K562 (cell line): ENCODE results near the gene AJM1. TPM values are rescaled to one million over a fixed set of nuclear protein-coding genes. Genes with fewer than 3 reads are reported as not detected.

ENCODE experiments used
- L3MBTL2 ChIP-seq: fragments of 450-650 bp; IDR thresholded peaks from 2 replicates; pipeline ENCODE4 v1.6.1; 2016; ENCODE audit warnings: mild to moderate bottlenecking, moderate library complexity
- SMAD1 ChIP-seq: fragments of 150-350 bp; IDR thresholded peaks from 2 replicates; pipeline ENCODE4 v1.6.1; 2014; ENCODE audit warnings: low read length, low read depth; ENCODE audit not compliant: partially characterized antibody
- ZNF780A ChIP-seq: fragments of 250-450 bp; sonication (Bioruptor Pico); IDR thresholded peaks from 2 replicates; pipeline ENCODE4 v1.5.0; 2021; ENCODE audit warnings: mild to moderate bottlenecking
- polyA plus RNA-seq, 8 experiments: library from polyadenylated mRNA; depleted of rRNA in 4 of 8; stranded (reverse) in 5 of 8; unstranded in 3 of 8; fragments of >200 nt; fragmentation: Nextera tagmentation in 2 of 8; fragmentation: Illumina TruSeq in 1 of 8; extraction: Ambion mirVana in 2 of 8; extraction: Trizol in 1 of 8; gene quantifications; 2 replicates each; pipeline versions ENCODE4 v1.2.1 to v1.2.3, GENCODE V29; 2011 to 2014; ENCODE audit warnings: inconsistent platforms in 1 of 8, missing spikeins in 1 of 8
- total RNA-seq, 7 experiments: library from RNA; depleted of rRNA in 6 of 7; stranded (reverse); fragments of >200 nt in 6 of 7; fragmentation: Illumina TruSeq in 2 of 7; extraction: Trizol in 2 of 7; gene quantifications; 2 replicates each; pipeline versions ENCODE4 v1.2.1 to v1.2.3, GENCODE V29; 2011 to 2021; ENCODE audit warnings: low replicate concordance in 1 of 7
- TF ChIP-seq, protein P1 (sequence below): sonication (generic); formaldehyde crosslinking; IDR thresholded peaks from 2 replicates; pipeline ENCODE4 v1.8.0; 2022; ENCODE audit warnings: mild to moderate bottlenecking, missing genetic modification reagents
- TF ChIP-seq, protein P2 (sequence below): fragments of 150-350 bp; IDR thresholded peaks from 2 replicates; pipeline ENCODE4 v1.6.1; 2014; ENCODE audit warnings: low read depth, mild to moderate bottlenecking, low read length, borderline replicate concordance
- TF ChIP-seq, protein P3 (sequence below), 2 experiments: fragments of 450-650 bp; formaldehyde crosslinking in 1 of 2; IDR thresholded peaks; 2 replicates each; pipeline versions ENCODE4 v1.4.0 to v1.6.1; 2014 to 2020; ENCODE audit warnings: mild to moderate bottlenecking in 2 of 2, borderline replicate concordance in 1 of 2, low read depth in 1 of 2
- TF ChIP-seq, protein P4 (sequence below): sonication (generic); formaldehyde crosslinking; IDR thresholded peaks from 2 replicates; pipeline ENCODE4 v1.8.0; 2023; ENCODE audit warnings: missing genetic modification reagents, mild to moderate bottlenecking, borderline replicate concordance

AJM1 gene
- total and polyA plus RNA-seq, 9 of the 15 experiments (the other 6 are each of a cell fraction or from before 2014, with no cell fraction given), result 0.01 to 3.7 (median 0.65) TPM; not detected in 1

DNA sequence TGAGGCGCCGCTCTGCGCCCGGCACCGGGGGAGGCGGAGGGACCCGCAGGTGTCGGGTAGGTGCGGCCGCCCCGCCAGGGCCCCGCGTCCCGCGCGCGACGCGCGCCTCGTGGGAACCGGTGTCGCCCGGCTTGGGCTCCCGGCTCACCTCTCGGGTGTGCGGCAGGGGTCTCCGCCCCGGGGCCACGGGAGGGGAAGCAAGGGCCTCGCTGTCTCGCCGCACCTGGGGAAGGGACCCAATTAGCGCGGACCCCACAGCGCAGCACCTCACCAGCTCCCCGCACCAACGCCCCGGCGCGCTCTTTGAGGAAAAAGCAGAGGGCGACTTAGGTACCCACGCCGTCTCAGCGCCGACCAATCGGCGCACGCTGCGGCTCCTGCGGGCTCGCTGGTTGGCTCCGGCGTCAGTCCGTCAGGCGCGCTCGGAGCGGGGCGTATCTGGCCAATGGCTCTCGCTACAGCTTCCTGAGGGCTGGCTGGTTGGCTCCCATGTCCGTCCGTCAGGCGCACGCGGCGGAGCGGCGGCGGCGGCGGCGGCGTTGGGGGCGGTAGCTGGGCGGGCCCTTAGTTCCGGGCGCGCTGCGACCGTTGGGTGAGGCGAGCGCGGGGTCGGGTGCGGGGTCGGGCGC lies 43.8 kb downstream of the AJM1 start, which contains the start of gene TRAF2 (continued):
- TF ChIP-seq, protein P1, sequence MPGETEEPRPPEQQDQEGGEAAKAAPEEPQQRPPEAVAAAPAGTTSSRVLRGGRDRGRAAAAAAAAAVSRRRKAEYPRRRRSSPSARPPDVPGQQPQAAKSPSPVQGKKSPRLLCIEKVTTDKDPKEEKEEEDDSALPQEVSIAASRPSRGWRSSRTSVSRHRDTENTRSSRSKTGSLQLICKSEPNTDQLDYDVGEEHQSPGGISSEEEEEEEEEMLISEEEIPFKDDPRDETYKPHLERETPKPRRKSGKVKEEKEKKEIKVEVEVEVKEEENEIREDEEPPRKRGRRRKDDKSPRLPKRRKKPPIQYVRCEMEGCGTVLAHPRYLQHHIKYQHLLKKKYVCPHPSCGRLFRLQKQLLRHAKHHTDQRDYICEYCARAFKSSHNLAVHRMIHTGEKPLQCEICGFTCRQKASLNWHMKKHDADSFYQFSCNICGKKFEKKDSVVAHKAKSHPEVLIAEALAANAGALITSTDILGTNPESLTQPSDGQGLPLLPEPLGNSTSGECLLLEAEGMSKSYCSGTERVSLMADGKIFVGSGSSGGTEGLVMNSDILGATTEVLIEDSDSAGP, result no peak
- TF ChIP-seq ZNF780A (no peak), SMAD1 (peak; percentile 44), L3MBTL2 (peak; percentile 82)
- TF ChIP-seq, protein P2, sequence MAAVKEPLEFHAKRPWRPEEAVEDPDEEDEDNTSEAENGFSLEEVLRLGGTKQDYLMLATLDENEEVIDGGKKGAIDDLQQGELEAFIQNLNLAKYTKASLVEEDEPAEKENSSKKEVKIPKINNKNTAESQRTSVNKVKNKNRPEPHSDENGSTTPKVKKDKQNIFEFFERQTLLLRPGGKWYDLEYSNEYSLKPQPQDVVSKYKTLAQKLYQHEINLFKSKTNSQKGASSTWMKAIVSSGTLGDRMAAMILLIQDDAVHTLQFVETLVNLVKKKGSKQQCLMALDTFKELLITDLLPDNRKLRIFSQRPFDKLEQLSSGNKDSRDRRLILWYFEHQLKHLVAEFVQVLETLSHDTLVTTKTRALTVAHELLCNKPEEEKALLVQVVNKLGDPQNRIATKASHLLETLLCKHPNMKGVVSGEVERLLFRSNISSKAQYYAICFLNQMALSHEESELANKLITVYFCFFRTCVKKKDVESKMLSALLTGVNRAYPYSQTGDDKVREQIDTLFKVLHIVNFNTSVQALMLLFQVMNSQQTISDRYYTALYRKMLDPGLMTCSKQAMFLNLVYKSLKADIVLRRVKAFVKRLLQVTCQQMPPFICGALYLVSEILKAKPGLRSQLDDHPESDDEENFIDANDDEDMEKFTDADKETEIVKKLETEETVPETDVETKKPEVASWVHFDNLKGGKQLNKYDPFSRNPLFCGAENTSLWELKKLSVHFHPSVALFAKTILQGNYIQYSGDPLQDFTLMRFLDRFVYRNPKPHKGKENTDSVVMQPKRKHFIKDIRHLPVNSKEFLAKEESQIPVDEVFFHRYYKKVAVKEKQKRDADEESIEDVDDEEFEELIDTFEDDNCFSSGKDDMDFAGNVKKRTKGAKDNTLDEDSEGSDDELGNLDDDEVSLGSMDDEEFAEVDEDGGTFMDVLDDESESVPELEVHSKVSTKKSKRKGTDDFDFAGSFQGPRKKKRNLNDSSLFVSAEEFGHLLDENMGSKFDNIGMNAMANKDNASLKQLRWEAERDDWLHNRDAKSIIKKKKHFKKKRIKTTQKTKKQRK, result peak; percentile 98
- TF ChIP-seq, protein P3, sequence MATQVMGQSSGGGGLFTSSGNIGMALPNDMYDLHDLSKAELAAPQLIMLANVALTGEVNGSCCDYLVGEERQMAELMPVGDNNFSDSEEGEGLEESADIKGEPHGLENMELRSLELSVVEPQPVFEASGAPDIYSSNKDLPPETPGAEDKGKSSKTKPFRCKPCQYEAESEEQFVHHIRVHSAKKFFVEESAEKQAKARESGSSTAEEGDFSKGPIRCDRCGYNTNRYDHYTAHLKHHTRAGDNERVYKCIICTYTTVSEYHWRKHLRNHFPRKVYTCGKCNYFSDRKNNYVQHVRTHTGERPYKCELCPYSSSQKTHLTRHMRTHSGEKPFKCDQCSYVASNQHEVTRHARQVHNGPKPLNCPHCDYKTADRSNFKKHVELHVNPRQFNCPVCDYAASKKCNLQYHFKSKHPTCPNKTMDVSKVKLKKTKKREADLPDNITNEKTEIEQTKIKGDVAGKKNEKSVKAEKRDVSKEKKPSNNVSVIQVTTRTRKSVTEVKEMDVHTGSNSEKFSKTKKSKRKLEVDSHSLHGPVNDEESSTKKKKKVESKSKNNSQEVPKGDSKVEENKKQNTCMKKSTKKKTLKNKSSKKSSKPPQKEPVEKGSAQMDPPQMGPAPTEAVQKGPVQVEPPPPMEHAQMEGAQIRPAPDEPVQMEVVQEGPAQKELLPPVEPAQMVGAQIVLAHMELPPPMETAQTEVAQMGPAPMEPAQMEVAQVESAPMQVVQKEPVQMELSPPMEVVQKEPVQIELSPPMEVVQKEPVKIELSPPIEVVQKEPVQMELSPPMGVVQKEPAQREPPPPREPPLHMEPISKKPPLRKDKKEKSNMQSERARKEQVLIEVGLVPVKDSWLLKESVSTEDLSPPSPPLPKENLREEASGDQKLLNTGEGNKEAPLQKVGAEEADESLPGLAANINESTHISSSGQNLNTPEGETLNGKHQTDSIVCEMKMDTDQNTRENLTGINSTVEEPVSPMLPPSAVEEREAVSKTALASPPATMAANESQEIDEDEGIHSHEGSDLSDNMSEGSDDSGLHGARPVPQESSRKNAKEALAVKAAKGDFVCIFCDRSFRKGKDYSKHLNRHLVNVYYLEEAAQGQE (IDR thresholded peaks at IDR 0.05; ENCODE audit: borderline replicate concordance), result peak; percentile 49
- TF ChIP-seq, protein P3 (CRISPR knock-in tag; IDR thresholded peaks at IDR 0.05; ENCODE audit: low read depth), result peak; percentile 78; the same call in 1 of the 2 replicates
- TF ChIP-seq, protein P4, sequence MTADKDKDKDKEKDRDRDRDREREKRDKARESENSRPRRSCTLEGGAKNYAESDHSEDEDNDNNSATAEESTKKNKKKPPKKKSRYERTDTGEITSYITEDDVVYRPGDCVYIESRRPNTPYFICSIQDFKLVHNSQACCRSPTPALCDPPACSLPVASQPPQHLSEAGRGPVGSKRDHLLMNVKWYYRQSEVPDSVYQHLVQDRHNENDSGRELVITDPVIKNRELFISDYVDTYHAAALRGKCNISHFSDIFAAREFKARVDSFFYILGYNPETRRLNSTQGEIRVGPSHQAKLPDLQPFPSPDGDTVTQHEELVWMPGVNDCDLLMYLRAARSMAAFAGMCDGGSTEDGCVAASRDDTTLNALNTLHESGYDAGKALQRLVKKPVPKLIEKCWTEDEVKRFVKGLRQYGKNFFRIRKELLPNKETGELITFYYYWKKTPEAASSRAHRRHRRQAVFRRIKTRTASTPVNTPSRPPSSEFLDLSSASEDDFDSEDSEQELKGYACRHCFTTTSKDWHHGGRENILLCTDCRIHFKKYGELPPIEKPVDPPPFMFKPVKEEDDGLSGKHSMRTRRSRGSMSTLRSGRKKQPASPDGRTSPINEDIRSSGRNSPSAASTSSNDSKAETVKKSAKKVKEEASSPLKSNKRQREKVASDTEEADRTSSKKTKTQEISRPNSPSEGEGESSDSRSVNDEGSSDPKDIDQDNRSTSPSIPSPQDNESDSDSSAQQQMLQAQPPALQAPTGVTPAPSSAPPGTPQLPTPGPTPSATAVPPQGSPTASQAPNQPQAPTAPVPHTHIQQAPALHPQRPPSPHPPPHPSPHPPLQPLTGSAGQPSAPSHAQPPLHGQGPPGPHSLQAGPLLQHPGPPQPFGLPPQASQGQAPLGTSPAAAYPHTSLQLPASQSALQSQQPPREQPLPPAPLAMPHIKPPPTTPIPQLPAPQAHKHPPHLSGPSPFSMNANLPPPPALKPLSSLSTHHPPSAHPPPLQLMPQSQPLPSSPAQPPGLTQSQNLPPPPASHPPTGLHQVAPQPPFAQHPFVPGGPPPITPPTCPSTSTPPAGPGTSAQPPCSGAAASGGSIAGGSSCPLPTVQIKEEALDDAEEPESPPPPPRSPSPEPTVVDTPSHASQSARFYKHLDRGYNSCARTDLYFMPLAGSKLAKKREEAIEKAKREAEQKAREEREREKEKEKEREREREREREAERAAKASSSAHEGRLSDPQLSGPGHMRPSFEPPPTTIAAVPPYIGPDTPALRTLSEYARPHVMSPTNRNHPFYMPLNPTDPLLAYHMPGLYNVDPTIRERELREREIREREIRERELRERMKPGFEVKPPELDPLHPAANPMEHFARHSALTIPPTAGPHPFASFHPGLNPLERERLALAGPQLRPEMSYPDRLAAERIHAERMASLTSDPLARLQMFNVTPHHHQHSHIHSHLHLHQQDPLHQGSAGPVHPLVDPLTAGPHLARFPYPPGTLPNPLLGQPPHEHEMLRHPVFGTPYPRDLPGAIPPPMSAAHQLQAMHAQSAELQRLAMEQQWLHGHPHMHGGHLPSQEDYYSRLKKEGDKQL (CRISPR knock-in tag), result no peak
